ENCODE results near the gene FOXC2. TPM values are rescaled to one million over a fixed set of nuclear protein-coding genes. Genes with fewer than 3 reads are reported as not detected.

The FOXC2 gene
- total and polyA plus RNA-seq, 2 donors (not counting 1 experiment from before 2014, with no cell fraction given), result not detected

DNA sequence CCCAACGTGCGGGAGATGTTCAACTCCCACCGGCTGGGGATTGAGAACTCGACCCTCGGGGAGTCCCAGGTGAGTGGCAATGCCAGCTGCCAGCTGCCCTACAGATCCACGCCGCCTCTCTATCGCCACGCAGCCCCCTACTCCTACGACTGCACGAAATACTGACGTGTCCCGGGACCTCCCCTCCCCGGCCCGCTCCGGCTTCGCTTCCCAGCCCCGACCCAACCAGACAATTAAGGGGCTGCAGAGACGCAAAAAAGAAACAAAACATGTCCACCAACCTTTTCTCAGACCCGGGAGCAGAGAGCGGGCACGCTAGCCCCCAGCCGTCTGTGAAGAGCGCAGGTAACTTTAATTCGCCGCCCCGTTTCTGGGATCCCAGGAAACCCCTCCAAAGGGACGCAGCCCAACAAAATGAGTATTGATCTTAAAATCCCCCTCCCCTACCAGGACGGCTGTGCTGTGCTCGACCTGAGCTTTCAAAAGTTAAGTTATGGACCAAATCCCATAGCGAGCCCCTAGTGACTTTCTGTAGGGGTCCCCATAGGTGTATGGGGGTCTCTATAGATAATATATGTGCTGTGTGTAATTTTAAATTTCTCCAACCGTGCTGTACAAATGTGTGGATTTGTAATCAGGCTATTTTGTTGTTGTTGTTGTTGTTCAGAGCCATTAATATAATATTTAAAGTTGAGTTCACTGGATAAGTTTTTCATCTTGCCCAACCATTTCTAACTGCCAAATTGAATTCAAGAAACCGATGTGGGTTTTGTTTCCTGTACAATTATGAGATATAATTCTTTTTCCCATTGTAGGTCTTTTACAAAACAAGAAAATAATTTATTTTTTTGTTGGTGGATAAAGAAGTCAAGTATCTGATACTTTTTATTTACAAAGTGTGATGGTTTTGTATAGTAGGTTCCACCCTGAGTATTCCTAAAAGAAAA lies 2.3 kb downstream of the FOXC2 start:
- H3K27ac Mint-ChIP-seq, result peak overlapping the region; percentile 10
- H3K4me3 Mint-ChIP-seq, result peak overlapping the region; percentile 24

More for the DNA sequence above, 2.3 kb downstream of the FOXC2 start:
- Mint-ChIP-seq H3K9me3 (ENCODE audit: insufficient read depth) (no peaks in the 10 kb centered on the region), H3K27me3 (peaks cover 58% of the 10 kb centered on the region), H3K4me1 (peaks cover 17% of the 10 kb centered on the region)
- CTCF ChIA-PET, result interaction anchor here (0.7 to 1.3 kb wide), 2 partner anchors 13 to 850 kb away, joined by 3 read pairs; no protein-coding TSS in a partner anchor
- WGBS (ENCODE audit: insufficient coverage), result 20% methylated on average over 28 of the region's 33 CpGs
- H3K4me3 ChIP-seq (ENCODE audit: control extremely low read depth in 1 of 5, extremely low read depth in 1 of 5, insufficient read depth in 1 of 5, low read depth in 2 of 5, low read length in 4 of 5), result no peak overlapping the region
- no peaks in the 10 kb centered on the region for H3K79me2 ChIP-seq (ENCODE audit: control insufficient read depth, insufficient read depth, low read length)
- DNase-seq (no peak), ATAC-seq (ENCODE audit: low read depth) (no peak)
- H3K9me3 ChIP-seq (ENCODE audit: control extremely low read depth in 1 of 3, control insufficient read depth in 2 of 3, insufficient read depth in 1 of 3, low read length in 2 of 3), result peaks cover 0 to 16% (median 0%) of the 10 kb centered on the region in 3 donors
- H3K27ac ChIP-seq (ENCODE audit: low read length in 2 of 2), result no peak overlapping the region
- peaks cover 28 to 29% of the 10 kb centered on the region in 2 donors for H3K4me1 ChIP-seq (ENCODE audit: control insufficient read depth in 2 of 2, insufficient read depth in 2 of 2, low read length in 2 of 2)
- H3K4me2 ChIP-seq (replicated peaks; ENCODE audit: low read depth, low read length, poor library complexity, severe bottlenecking), result no peak overlapping the region
- no peak overlapping the region for H3K9ac ChIP-seq (ENCODE audit: low read length)
- intact Hi-C loops (cut with micrococcal nuclease), result loop anchor here (5.0 kb wide), 1 partner anchor 57 kb away; the partner anchor contains the start of gene FOXF1
- POLR2A ChIA-PET, result no interaction called here
- peaks cover 0 to 72% (median 41%) of the 10 kb centered on the region in 4 experiments for H3K27me3 ChIP-seq (replicated peaks in 1 of 4; ENCODE audit: control extremely low read depth in 1 of 4, control insufficient read depth in 3 of 4, insufficient read depth in 4 of 4, low read length in 3 of 4)
- TF ChIP-seq, protein P1, sequence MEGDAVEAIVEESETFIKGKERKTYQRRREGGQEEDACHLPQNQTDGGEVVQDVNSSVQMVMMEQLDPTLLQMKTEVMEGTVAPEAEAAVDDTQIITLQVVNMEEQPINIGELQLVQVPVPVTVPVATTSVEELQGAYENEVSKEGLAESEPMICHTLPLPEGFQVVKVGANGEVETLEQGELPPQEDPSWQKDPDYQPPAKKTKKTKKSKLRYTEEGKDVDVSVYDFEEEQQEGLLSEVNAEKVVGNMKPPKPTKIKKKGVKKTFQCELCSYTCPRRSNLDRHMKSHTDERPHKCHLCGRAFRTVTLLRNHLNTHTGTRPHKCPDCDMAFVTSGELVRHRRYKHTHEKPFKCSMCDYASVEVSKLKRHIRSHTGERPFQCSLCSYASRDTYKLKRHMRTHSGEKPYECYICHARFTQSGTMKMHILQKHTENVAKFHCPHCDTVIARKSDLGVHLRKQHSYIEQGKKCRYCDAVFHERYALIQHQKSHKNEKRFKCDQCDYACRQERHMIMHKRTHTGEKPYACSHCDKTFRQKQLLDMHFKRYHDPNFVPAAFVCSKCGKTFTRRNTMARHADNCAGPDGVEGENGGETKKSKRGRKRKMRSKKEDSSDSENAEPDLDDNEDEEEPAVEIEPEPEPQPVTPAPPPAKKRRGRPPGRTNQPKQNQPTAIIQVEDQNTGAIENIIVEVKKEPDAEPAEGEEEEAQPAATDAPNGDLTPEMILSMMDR (IDR thresholded peaks at IDR 0.05), result no peak
- peak; percentile 82 for TF ChIP-seq EZH2 (IDR thresholded peaks at IDR 0.05; ENCODE audit: borderline replicate concordance, insufficient read depth, low read depth, low read length, poor library complexity, severe bottlenecking)
- H2AFZ ChIP-seq (ENCODE audit: insufficient read depth, low read depth, low read length, poor library complexity, severe bottlenecking), result no peak overlapping the region
- H3K36me3 ChIP-seq (replicated peaks in 1 of 2; ENCODE audit: control extremely low read depth in 1 of 2, control insufficient read depth in 1 of 2, extremely low read depth in 1 of 2, insufficient read depth in 2 of 2, low read length in 1 of 2), result no peaks in the 10 kb centered on the region
- no peaks in the 10 kb centered on the region for H4K20me1 ChIP-seq (ENCODE audit: control insufficient read depth, insufficient read depth, low read length, poor library complexity, severe bottlenecking)
